Right atrium auricular region (tissue), 2 donors: ENCODE results near the gene LIN9. TPM values are rescaled to one million over a fixed set of nuclear protein-coding genes. Genes with fewer than 3 reads are reported as not detected.

Experiments
- DNase-seq: peaks from one replicate; pipeline ENCODE4 v3.0.0-alpha.2; 2019; ENCODE audit warnings: low spot score
- H3K27ac ChIP-seq, 2 donors: fragments of 200-600 bp; sonication (generic); 1 replicate in 1 of 2; 2 replicates in 1 of 2; pipeline ENCODE4 v1.5.1; 2016 to 2019
- H3K27me3 ChIP-seq, 2 donors: fragments of 200-600 bp; sonication (generic); one replicate each; pipeline versions ENCODE4 v1.5.1 to v1.6.0; 2017 to 2019
- H3K36me3 ChIP-seq: fragments of 200-600 bp; sonication (generic); one replicate; pipeline ENCODE4 v1.5.1; 2016
- H3K4me1 ChIP-seq, 2 donors: fragments of 200-600 bp; sonication (generic); one replicate each; pipeline versions ENCODE4 v1.5.1 to v1.6.0; 2017 to 2019
- H3K4me3 ChIP-seq, 2 donors: fragments of 200-600 bp; sonication (generic); 1 replicate in 1 of 2; 2 replicates in 1 of 2; pipeline ENCODE4 v1.5.1; 2017 to 2019; ENCODE audit warnings: mild to moderate bottlenecking in 1 of 2, moderate library complexity in 1 of 2
- H3K9me3 ChIP-seq, 2 donors: fragments of 200-600 bp; sonication (generic); one replicate each; pipeline ENCODE4 v1.5.1; 2019
- total RNA-seq, 2 donors: library from RNA; depleted of rRNA; stranded (reverse); fragments of >200 nt; gene quantifications; one replicate each; pipeline ENCODE4 v1.1.0, GENCODE V29; 2016
- TF ChIP-seq, protein P1 (sequence below), 2 donors: fragments of 200-600 bp; sonication (generic); IDR thresholded peaks; one replicate each; pipeline ENCODE4 v1.5.1; 2019; ENCODE audit warnings: antibody characterized with exemption in 2 of 2

The LIN9 gene
- total RNA-seq, 2 donors from 2014 or later, result 2.9 to 11.0 TPM

DNA sequence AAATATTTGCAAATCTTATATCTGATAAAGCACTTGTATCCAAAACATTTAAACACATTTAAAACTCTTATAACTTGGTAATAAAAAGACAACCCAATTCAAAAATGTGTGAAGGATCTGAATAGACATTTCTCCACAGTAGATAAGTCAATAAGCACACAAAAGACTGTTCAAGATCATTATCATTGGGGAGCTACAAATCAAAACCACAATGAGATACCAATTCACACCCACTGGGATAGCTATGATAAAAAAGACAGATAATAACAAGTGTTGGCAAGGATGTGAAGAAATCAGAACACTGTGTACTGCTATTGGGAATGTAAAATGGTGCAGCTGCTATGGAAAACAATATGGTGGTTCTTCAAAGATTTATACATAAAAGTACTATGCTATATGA, 5.1 kb upstream of the LIN9 start:
- TF ChIP-seq, protein P1, sequence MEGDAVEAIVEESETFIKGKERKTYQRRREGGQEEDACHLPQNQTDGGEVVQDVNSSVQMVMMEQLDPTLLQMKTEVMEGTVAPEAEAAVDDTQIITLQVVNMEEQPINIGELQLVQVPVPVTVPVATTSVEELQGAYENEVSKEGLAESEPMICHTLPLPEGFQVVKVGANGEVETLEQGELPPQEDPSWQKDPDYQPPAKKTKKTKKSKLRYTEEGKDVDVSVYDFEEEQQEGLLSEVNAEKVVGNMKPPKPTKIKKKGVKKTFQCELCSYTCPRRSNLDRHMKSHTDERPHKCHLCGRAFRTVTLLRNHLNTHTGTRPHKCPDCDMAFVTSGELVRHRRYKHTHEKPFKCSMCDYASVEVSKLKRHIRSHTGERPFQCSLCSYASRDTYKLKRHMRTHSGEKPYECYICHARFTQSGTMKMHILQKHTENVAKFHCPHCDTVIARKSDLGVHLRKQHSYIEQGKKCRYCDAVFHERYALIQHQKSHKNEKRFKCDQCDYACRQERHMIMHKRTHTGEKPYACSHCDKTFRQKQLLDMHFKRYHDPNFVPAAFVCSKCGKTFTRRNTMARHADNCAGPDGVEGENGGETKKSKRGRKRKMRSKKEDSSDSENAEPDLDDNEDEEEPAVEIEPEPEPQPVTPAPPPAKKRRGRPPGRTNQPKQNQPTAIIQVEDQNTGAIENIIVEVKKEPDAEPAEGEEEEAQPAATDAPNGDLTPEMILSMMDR (IDR thresholded peaks at IDR 0.05), result no peak
- no peak for DNase-seq
- Histone ChIP-seq H3K27ac (no peak overlapping the region), H3K27me3 (no peaks in the 10 kb centered on the region), H3K4me3 (no peak overlapping the region), H3K36me3 (no peaks in the 10 kb centered on the region), H3K4me1 (peaks cover 0 to 9% of the 10 kb centered on the region in 2 donors), H3K9me3 (no peaks in the 10 kb centered on the region)

DNA sequence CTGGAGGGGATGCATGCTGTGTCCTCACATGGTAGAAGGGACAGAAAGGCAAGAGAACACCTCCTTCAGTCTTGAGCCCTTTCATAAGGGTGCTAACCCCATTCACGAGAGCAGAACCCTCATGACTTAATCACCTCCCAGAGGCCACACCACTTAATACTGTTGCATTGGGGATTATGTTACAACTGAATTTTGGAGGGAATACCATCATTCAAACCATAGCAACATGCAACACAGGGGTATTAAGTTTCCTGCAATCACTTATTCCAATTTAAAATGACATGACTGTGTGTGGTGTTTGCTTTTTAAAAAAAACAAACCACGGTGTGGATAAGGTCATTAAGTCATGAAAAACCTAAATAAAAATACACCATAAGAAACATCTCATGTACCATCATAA, 3.1 kb upstream of the LIN9 start:
- Histone ChIP-seq H3K9me3 (no peaks in the 10 kb centered on the region), H3K36me3 (no peaks in the 10 kb centered on the region), H3K27ac (no peak overlapping the region), H3K27me3 (no peaks in the 10 kb centered on the region), H3K4me1 (peaks cover 0 to 21% of the 10 kb centered on the region in 2 donors), H3K4me3 (no peak overlapping the region)
- DNase-seq, result no peak
- TF ChIP-seq, protein P1 (IDR thresholded peaks at IDR 0.05), result no peak

DNA sequence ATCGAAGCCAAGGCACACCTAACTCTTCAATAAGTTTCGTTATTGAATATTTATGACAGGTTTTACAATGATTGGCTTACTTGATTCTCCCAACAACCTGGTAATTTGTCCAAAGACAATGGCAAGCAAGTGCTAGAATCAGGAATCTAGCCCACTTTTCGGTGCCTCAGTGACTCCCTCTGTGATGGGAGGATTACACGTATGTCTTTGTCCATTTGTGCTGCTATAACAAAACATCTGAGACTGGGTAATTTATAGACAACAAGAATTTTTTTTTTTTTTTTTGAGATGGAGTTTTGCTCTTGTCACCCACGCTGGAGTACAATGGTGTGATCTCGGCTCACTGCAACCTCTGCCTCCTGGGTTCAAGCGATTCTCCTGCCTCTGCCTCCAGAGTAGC, 2.4 kb upstream of the LIN9 start:
- TF ChIP-seq, protein P1 (IDR thresholded peaks at IDR 0.05), result no peak
- no peak for DNase-seq
- Histone ChIP-seq H3K4me1 (peaks cover 0 to 21% of the 10 kb centered on the region in 2 donors), H3K9me3 (no peaks in the 10 kb centered on the region), H3K36me3 (no peaks in the 10 kb centered on the region), H3K27me3 (no peaks in the 10 kb centered on the region), H3K4me3 (no peak overlapping the region), H3K27ac (no peak overlapping the region)

DNA sequence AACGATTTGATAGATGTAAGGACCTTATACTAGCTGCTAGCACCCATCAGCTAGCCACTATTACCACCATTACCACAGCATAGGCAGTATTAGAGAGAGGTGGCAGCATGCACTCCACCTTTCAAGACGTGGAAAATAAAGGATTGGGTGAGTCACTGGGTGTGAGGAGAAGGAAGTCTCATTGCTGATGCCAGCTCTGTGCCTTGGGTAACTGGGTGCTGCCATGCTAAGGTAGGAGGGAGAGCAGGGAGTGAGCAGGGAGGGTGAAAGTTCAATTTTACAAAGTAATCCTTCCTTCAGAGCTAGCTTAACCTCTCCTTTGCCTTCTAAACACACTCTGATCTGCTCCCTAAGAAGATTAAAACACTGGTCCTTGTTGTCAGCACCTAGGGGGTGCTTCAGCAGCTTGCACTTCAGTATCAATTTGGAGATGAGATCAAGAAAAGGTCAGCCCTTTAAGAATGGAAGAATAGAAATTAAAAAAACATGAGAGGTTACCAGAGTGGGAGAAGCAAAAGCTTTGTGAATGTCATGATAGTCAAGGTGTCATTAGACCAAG, 1.8 kb upstream of the LIN9 start:
- H3K4me3 ChIP-seq, result no peak overlapping the region
- TF ChIP-seq, protein P1 (IDR thresholded peaks at IDR 0.05), result no peak
- peaks cover 0 to 21% of the 10 kb centered on the region in 2 donors for H3K4me1 ChIP-seq
- no peaks in the 10 kb centered on the region for H3K27me3 ChIP-seq
- DNase-seq, result no peak
- no peak overlapping the region for H3K27ac ChIP-seq
- no peaks in the 10 kb centered on the region for H3K9me3 ChIP-seq
- no peaks in the 10 kb centered on the region for H3K36me3 ChIP-seq

DNA sequence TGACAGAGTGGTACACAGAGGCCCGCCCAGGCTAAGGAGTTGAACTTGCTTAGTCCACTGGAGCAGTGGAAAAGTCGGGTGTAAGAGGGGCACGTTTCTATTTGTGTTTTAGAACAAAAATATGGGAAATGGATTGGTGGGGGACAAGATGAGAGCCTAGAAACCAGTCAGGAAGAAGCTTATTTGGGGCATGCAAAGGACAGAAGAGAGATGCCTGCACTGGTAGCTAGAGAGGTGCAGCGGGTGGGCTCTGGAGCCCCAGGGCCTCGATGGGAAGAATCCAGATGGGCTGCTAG, 1.2 kb upstream of the LIN9 start:
- Histone ChIP-seq H3K4me1 (peaks cover 0 to 21% of the 10 kb centered on the region in 2 donors), H3K27me3 (no peaks in the 10 kb centered on the region), H3K27ac (no peak overlapping the region), H3K4me3 (no peak overlapping the region), H3K36me3 (no peaks in the 10 kb centered on the region), H3K9me3 (no peaks in the 10 kb centered on the region)
- no peak for DNase-seq
- TF ChIP-seq, protein P1 (IDR thresholded peaks at IDR 0.05), result no peak
